Mesenchymal stem cell (in vitro differentiated cells and primary cell): ENCODE measurements around the gene CNTNAP1.
A peak's percentile ranks its signal among the peaks of the same experiment; 100 is the strongest.
"Not testable (repeated sequence)": the region's sequence is repeated elsewhere in the genome, so short reads cannot be mapped to it uniquely, and the experiment has no call there.

Experiments
- DNase-seq: peaks from one replicate; pipeline ENCODE4 v3.0.0-alpha.2; 2013
- H2AFZ ChIP-seq: one replicate; pipeline ENCODE4 v1.6.1; 2013; ENCODE audit warnings: low read depth, mild to moderate bottlenecking, control low read depth, inconsistent platforms, low read length, moderate library complexity
- H2AK5ac ChIP-seq: 2 replicates; pipeline ENCODE4 v1.6.1; 2013; ENCODE audit warnings: low read length, moderate library complexity, mild to moderate bottlenecking, inconsistent platforms; ENCODE audit not compliant: severe bottlenecking
- H2BK120ac ChIP-seq: one replicate; pipeline ENCODE4 v1.6.1; 2013; ENCODE audit warnings: low read depth, mild to moderate bottlenecking, inconsistent platforms, low read length, moderate library complexity
- H2BK12ac ChIP-seq, 2 experiments: one replicate each; pipeline ENCODE4 v1.6.1; 2013; ENCODE audit warnings: inconsistent platforms in 2 of 2, low read length in 2 of 2, mild to moderate bottlenecking in 2 of 2, moderate library complexity in 2 of 2, control low read depth in 1 of 2
- H2BK15ac ChIP-seq: one replicate; pipeline ENCODE4 v1.6.1; 2013; ENCODE audit warnings: mild to moderate bottlenecking, low read depth, inconsistent platforms; ENCODE audit not compliant: poor library complexity, severe bottlenecking
- H2BK5ac ChIP-seq: 2 replicates; pipeline ENCODE4 v1.6.1; 2013; ENCODE audit warnings: low read depth, mild to moderate bottlenecking, low read length, control low read depth, inconsistent platforms; ENCODE audit not compliant: poor library complexity, severe bottlenecking
- H3K14ac ChIP-seq, 2 experiments: one replicate each; pipeline ENCODE4 v1.6.1; 2013; ENCODE audit warnings: inconsistent platforms in 2 of 2, low read length in 2 of 2, control low read depth in 1 of 2, mild to moderate bottlenecking in 1 of 2, moderate library complexity in 1 of 2
- H3K18ac ChIP-seq, 2 experiments: one replicate each; pipeline ENCODE4 v1.6.1; 2013; ENCODE audit warnings: inconsistent platforms in 2 of 2, low read length in 2 of 2, control low read depth in 1 of 2, low read depth in 1 of 2, mild to moderate bottlenecking in 1 of 2
- H3K23ac ChIP-seq, 2 experiments: one replicate each; pipeline ENCODE4 v1.6.1; 2013; ENCODE audit warnings: inconsistent platforms in 2 of 2, low read length in 2 of 2, mild to moderate bottlenecking in 2 of 2, moderate library complexity in 2 of 2, control low read depth in 1 of 2
- H3K27ac ChIP-seq: 2 replicates; pipeline ENCODE4 v1.5.1; 2013; ENCODE audit warnings: mild to moderate bottlenecking, moderate library complexity, low read length, control low read depth, inconsistent platforms; ENCODE audit not compliant: poor library complexity, severe bottlenecking
- H3K27me3 ChIP-seq, 2 experiments: 2 replicates each; pipeline versions ENCODE4 v1.6.1 to v1.7.0; 2013; ENCODE audit warnings: low read length in 2 of 2, mild to moderate bottlenecking in 2 of 2, moderate library complexity in 2 of 2, control low read depth in 1 of 2, inconsistent platforms in 1 of 2; ENCODE audit not compliant: control insufficient read depth in 1 of 2, insufficient read depth in 1 of 2
- H3K36me3 ChIP-seq, 2 experiments: 2 replicates each; pipeline versions ENCODE4 v1.6.1 to v1.7.0; 2013; ENCODE audit warnings: low read length in 2 of 2, control low read depth in 1 of 2, inconsistent platforms in 1 of 2, low read depth in 1 of 2, mild to moderate bottlenecking in 1 of 2; ENCODE audit not compliant: insufficient read depth in 2 of 2, control insufficient read depth in 1 of 2
- H3K4ac ChIP-seq, 2 experiments: one replicate each; pipeline ENCODE4 v1.6.1; 2013; ENCODE audit warnings: inconsistent platforms in 2 of 2, low read length in 2 of 2, mild to moderate bottlenecking in 2 of 2, moderate library complexity in 2 of 2, control low read depth in 1 of 2, low read depth in 1 of 2
- H3K4me1 ChIP-seq: 2 replicates; pipeline ENCODE4 v1.6.1; 2013; ENCODE audit warnings: low read depth, low read length, control low read depth; ENCODE audit not compliant: control insufficient read depth, insufficient read depth
- H3K4me2 ChIP-seq: 2 replicates; pipeline ENCODE4 v1.6.1; 2013; ENCODE audit warnings: low read length, mild to moderate bottlenecking, inconsistent platforms; ENCODE audit not compliant: poor library complexity, severe bottlenecking
- H3K4me3 ChIP-seq, 2 experiments: 2 replicates each; pipeline versions ENCODE4 v1.5.1 to v1.7.0; 2013; ENCODE audit warnings: low read length in 2 of 2, mild to moderate bottlenecking in 2 of 2, control low read depth in 1 of 2, low read depth in 1 of 2; ENCODE audit not compliant: insufficient read depth in 1 of 2
- H3K79me1 ChIP-seq: replicated peaks from 2 replicates; pipeline ENCODE4 v1.6.1; 2013; ENCODE audit warnings: mild to moderate bottlenecking, control low read depth, low read length, inconsistent platforms; ENCODE audit not compliant: poor library complexity, severe bottlenecking
- H3K9ac ChIP-seq: 2 replicates; pipeline ENCODE4 v1.7.0; 2013; ENCODE audit warnings: mild to moderate bottlenecking, low read length, moderate library complexity
- H3K9me3 ChIP-seq: 2 replicates; pipeline ENCODE4 v1.7.0; 2013; ENCODE audit warnings: mild to moderate bottlenecking, low read length; ENCODE audit not compliant: control insufficient read depth
- H4K8ac ChIP-seq: one replicate; pipeline ENCODE4 v1.6.1; 2013; ENCODE audit warnings: inconsistent platforms, mild to moderate bottlenecking, low read length, moderate library complexity
- H4K91ac ChIP-seq: one replicate; pipeline ENCODE4 v1.6.1; 2013; ENCODE audit warnings: mild to moderate bottlenecking, low read length, inconsistent platforms
- WGBS: methylation state at CpG from one replicate; pipeline ENCODE4 v1.1.7; 2013; ENCODE audit warnings: mixed read lengths; 5-methylcytosine and 5-hydroxymethylcytosine counted together

The CNTNAP1 gene

DNA sequence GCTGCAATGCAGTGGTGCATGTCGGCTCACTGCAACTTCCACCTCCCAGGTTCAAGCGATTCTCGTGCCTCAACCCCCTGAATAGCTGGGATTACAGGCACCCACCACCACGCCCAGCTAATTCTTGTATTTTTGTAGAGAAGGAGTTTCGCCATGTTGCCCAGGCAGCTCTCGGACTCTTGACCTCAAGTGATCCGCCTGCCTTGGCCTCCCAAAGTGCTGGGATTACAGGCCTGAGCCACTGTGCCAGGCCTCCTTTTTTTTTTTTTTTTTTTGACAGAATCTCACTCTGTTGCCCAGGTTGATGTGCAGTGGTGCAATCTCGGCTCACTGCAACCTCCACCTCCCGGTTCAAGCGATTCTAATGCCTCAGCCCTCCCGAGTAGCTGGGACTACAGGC, 60.6 kb downstream of the CNTNAP1 start:
- not testable (repeated sequence) for H2BK15ac ChIP-seq, H2AFZ ChIP-seq, H2AK5ac ChIP-seq, H3K9me3 ChIP-seq, H2BK5ac ChIP-seq, H3K14ac ChIP-seq, H3K27ac ChIP-seq, H3K27me3 ChIP-seq, H3K4me1 ChIP-seq, DNase-seq, H2BK12ac ChIP-seq, H4K91ac ChIP-seq, H3K9ac ChIP-seq, H2BK120ac ChIP-seq, H3K23ac ChIP-seq, H3K4me3 ChIP-seq, H4K8ac ChIP-seq, H3K4ac ChIP-seq, H3K4me2 ChIP-seq, H3K18ac ChIP-seq
- H3K36me3 ChIP-seq = peaks cover 3 to 12% of the 10 kb centered on the region in 2 experiments
- peaks cover 19% of the 10 kb centered on the region for H3K79me1 ChIP-seq
- WGBS = 97% methylated on average over 9 of the region's 11 CpGs

DNA sequence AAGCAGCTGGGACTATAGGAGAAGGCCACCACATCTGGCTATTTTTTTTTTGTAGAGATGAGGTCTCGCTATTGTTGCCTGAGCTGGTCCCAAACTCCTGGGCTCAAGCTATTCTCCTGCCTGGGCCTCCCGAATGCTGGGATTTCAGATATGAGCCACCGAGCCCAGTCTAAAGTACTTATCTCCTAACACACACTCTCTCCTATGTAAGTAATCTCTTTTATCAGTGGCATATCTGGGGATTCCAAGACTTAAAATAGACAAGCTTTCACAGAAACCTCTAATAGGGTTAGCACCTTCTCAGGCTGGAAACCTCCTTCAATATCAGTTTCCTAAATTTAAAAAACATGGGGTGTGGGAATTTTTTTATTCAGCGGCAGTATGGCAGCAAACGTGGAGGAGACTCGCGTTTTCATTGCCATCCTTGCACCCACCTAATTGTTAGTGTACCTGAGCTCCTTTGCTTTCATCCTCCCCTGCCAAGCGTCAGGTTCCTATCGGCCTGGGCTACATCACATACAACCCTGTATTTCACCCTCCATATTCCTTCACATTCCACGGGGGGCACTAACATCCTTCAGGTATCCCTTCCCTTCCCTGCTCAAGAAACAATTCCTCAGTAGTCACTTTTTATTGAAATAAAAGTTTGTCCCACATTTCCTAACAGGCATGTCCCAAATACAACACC, 61.4 kb downstream of the CNTNAP1 start:
- H2AK5ac ChIP-seq = peak overlapping the region; percentile 72
- no peak overlapping the region for H2BK5ac ChIP-seq
- peak overlapping the region in 1 of 2 experiments; percentile 59 for H2BK12ac ChIP-seq
- peaks cover 19% of the 10 kb centered on the region for H3K79me1 ChIP-seq
- peak overlapping the region; percentile 91 for H3K9ac ChIP-seq
- H3K18ac ChIP-seq = no peak overlapping the region
- peak overlapping the region; percentile 88 for H3K4me2 ChIP-seq
- H2BK120ac ChIP-seq = no peak overlapping the region
- no peak overlapping the region for H4K8ac ChIP-seq
- no peak overlapping the region for H3K4ac ChIP-seq
- H3K27ac ChIP-seq = no peak overlapping the region
- H3K14ac ChIP-seq = no peak overlapping the region
- H3K4me1 ChIP-seq = peaks cover 9% of the 10 kb centered on the region
- H3K4me3 ChIP-seq = peak overlapping the region in 1 of 2 experiments; percentile 77
- H3K23ac ChIP-seq = no peak overlapping the region
- no peaks in the 10 kb centered on the region for H3K9me3 ChIP-seq
- H3K36me3 ChIP-seq = peaks cover 3 to 12% of the 10 kb centered on the region in 2 experiments
- no peak overlapping the region for H2BK15ac ChIP-seq
- no peak for DNase-seq
- 79% methylated on average over 10 of the region's 10 CpGs for WGBS
- H2AFZ ChIP-seq = no peak overlapping the region
- no peak overlapping the region for H4K91ac ChIP-seq
- peaks cover 0 to 2% of the 10 kb centered on the region in 2 experiments for H3K27me3 ChIP-seq

DNA sequence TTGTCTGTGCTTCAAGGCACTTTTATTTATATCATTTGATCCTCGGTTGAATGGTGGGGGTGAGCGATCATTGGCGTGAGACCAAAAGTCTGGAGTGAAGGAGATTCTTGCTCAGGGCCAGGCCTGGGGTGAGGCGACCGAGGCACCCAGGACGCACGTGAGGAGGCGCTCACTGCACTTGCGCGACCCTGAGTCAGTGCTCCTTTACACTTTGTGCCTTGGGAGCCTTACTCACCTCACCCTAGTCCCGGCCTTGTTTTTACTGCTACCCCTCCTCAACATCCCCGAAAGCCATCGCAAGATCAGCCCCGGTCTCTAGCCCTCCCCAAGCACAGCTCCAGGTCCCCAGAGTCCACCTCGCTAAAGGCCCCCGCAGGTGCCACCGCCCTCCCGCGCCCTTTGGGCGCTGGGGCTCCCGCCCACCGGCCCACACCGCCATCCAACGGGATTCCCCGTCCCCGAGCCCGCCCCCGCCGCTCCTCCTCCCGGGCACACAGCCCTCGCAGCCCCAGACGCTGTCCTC, 62.0 kb downstream of the CNTNAP1 start:
- Histone ChIP-seq H3K14ac (peak overlapping the region in 1 of 2 experiments; percentile 94), H3K36me3 (peaks cover 3 to 12% of the 10 kb centered on the region in 2 experiments), H3K79me1 (peaks cover 19% of the 10 kb centered on the region), H4K8ac (peak overlapping the region; percentile 46), H3K18ac (peak overlapping the region in 1 of 2 experiments; percentile 93), H3K9ac (peak overlapping the region; percentile 91), H3K4me2 (peak overlapping the region; percentile 88), H2BK12ac (peak overlapping the region in 1 of 2 experiments; percentile 10), H3K4me3 (peak overlapping the region; percentile 72 to 77), H3K27ac (peak overlapping the region; percentile 63), H3K4me1 (peaks cover 9% of the 10 kb centered on the region), H2AK5ac (no peak overlapping the region), H3K23ac (no peak overlapping the region), H3K9me3 (no peaks in the 10 kb centered on the region), H3K27me3 (peaks cover 0 to 7% of the 10 kb centered on the region in 2 experiments), H2AFZ (peak overlapping the region; percentile 80), H3K4ac (no peak overlapping the region), H4K91ac (no peak overlapping the region), H2BK5ac (no peak overlapping the region), H2BK15ac (no peak overlapping the region), H2BK120ac (peak overlapping the region; percentile 56)
- DNase-seq = peak; percentile 63
- WGBS = 5% methylated on average over 32 of the region's 32 CpGs

DNA sequence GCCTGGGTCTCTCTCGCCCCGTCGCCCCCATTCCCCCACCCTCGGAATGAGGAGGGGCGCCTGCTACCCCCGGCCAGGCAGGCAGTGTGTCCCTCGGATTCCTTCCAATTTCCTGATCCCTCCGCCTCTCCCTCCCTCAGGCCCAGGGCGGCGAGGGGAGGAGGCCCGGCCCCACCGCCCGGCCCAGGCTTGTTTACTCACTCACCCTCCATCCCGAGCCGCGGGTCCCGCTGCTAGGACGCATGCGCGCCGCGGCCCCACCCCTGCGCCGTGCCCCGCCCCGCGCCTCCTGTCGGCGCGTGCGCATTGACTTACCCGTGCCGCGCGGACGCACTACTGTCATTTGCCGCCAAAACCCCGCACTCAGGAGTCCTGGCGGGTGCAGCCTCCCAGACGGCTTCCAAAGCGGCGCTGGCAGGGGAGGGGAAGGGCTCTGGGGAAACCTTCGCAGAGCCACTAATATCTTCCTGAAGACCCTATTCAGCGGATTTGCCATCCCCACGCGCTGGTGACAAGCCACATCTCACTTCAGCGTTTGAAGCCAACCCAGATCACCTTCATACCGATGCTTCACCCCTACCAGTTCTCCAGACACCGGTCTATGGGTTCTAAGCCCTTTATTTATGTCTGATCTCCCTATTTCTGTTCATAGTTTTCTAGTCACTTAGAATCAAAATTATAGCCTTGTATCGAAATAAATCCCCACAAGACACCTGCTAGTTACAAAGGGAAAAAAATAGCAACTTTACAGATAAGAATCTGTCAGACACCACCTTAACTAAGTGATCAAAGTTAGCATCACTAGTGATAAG, 62.7 kb downstream of the CNTNAP1 start, which contains the start of gene EZH1:
TSS of gene EZH1 (minus strand) at position 235 of the 812 bp plus-strand sequence. CDS start 16,099 bp downstream, outside the sequence.
- H3K79me1 ChIP-seq = peaks cover 17% of the 10 kb centered on the region
- H3K4me3 ChIP-seq = peak within 1 kb of the TSS; percentile 72 to 77
- peak within 1 kb of the TSS in 1 of 2 experiments; percentile 94 for H3K14ac ChIP-seq
- peak within 1 kb of the TSS; percentile 63 for H3K27ac ChIP-seq
- H4K8ac ChIP-seq = peak within 1 kb of the TSS; percentile 46
- H2AFZ ChIP-seq = peak within 1 kb of the TSS; percentile 80
- H2AK5ac ChIP-seq = peak within 1 kb of the TSS; percentile 72
- H2BK5ac ChIP-seq = no peak within 1 kb of the TSS
- peaks cover 9% of the 10 kb centered on the region for H3K4me1 ChIP-seq
- H3K27me3 ChIP-seq = peaks cover 0 to 10% of the 10 kb centered on the region in 2 experiments
- peak; percentile 89 for DNase-seq
- peak within 1 kb of the TSS; percentile 91 for H3K9ac ChIP-seq
- H2BK120ac ChIP-seq = peak within 1 kb of the TSS; percentile 56
- peaks cover 3 to 12% of the 10 kb centered on the region in 2 experiments for H3K36me3 ChIP-seq
- H3K4me2 ChIP-seq = peak within 1 kb of the TSS; percentile 88
- peak within 1 kb of the TSS in 1 of 2 experiments; percentile 56 for H3K4ac ChIP-seq
- peak within 1 kb of the TSS in 1 of 2 experiments; percentile 59 for H2BK12ac ChIP-seq
- WGBS = 7% methylated on average over 50 of the region's 50 CpGs
- no peak within 1 kb of the TSS for H4K91ac ChIP-seq
- H3K18ac ChIP-seq = peak within 1 kb of the TSS in 1 of 2 experiments; percentile 93
- H3K23ac ChIP-seq = no peak within 1 kb of the TSS
- no peaks in the 10 kb centered on the region for H3K9me3 ChIP-seq
- H2BK15ac ChIP-seq = no peak within 1 kb of the TSS
